ENCODE results near the gene MAP3K9.
"Not testable (repeated sequence)": the region's sequence is repeated elsewhere in the genome, so short reads cannot be mapped to it uniquely, and the experiment has no call there.

MAP3K9 gene

GRCh38 chr14:70809225-70810219, at the start of gene MAP3K9:
MAP3K9 (minus strand) TSS chr14:70809513; CDS start chr14:70809171, 342 bp downstream.
- DNase-seq, result peak; percentile 84

- no peak for DNase-seq
These were observed 49.3 kb upstream of the MAP3K9 start for GRCh38 chr14:70858641-70859040.

GRCh38 chr14:70857496-70857890, 48.2 kb upstream of the MAP3K9 start:
- DNase-seq, result no peak

- DNase-seq, result no peak
These were observed 47.7 kb upstream of the MAP3K9 start for GRCh38 chr14:70856851-70857495.

- no peak for DNase-seq
These were observed 46.2 kb upstream of the MAP3K9 start for GRCh38 chr14:70855486-70855885.

- not testable (repeated sequence) for DNase-seq
These were observed 44.3 kb upstream of the MAP3K9 start for GRCh38 chr14:70853658-70854057.

- DNase-seq, result no peak
These were observed 38.2 kb upstream of the MAP3K9 start for GRCh38 chr14:70847406-70848090.

- DNase-seq, result no peak
These were observed 36.3 kb upstream of the MAP3K9 start for GRCh38 chr14:70845601-70846000.

GRCh38 chr14:70842851-70843462, 33.6 kb upstream of the MAP3K9 start:
- DNase-seq, result no peak

- DNase-seq, result no peak
These were observed 28.8 kb upstream of the MAP3K9 start for GRCh38 chr14:70838076-70838475.

- DNase-seq, result no peak
These were observed 27.6 kb upstream of the MAP3K9 start for GRCh38 chr14:70836946-70837345.

GRCh38 chr14:70833884-70834283, 24.6 kb upstream of the MAP3K9 start:
- no peak for DNase-seq

- DNase-seq, result no peak
These were observed 23.4 kb upstream of the MAP3K9 start for GRCh38 chr14:70832561-70833305.

- DNase-seq, result no peak
These were observed 21.9 kb upstream of the MAP3K9 start for GRCh38 chr14:70830998-70831781.

GRCh38 chr14:70828188-70828587, 18.9 kb upstream of the MAP3K9 start:
- no peak for DNase-seq

GRCh38 chr14:70827752-70828151, 18.4 kb upstream of the MAP3K9 start:
- DNase-seq, result no peak

- no peak for DNase-seq
These were observed 18.0 kb upstream of the MAP3K9 start for GRCh38 chr14:70827347-70827746.

- DNase-seq, result no peak
These were observed 14.0 kb upstream of the MAP3K9 start for GRCh38 chr14:70823281-70823680.

GRCh38 chr14:70822530-70823185, 13.3 kb upstream of the MAP3K9 start:
- no peak for DNase-seq

Data from midbrain (tissue), 1 donor.